Fibroblast of skin of left quadriceps (primary cell): Measurements from ENCODE around the gene MAP1S.

ENCODE experiments used
- DNase-seq, 2 experiments: peaks; one replicate each; pipeline ENCODE4 v3.0.0-alpha.2; 2013; ENCODE audit warnings: low read depth in 2 of 2

Gene MAP1S

DNA sequence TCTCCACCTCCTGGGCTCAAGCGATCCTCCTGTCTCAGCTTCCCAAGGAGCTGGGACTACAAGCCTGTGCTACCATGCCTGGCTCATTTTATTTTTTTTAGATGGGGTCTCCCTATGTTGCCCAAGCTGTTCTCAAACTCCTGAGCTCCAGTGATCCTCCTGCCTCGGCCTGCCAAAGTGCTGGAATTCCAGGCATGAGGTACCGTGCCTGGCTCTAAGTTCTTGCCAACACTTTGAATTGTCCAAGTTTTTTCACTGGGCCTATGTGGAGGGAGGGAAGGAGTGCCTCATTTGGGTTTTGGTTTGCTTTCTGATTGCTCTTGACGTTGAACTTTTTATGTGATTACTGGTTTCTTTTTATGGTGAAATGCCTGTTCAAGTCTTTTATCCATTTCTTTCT is 26.7 kb upstream of the MAP1S start:
- DNase-seq = no peak

DNA sequence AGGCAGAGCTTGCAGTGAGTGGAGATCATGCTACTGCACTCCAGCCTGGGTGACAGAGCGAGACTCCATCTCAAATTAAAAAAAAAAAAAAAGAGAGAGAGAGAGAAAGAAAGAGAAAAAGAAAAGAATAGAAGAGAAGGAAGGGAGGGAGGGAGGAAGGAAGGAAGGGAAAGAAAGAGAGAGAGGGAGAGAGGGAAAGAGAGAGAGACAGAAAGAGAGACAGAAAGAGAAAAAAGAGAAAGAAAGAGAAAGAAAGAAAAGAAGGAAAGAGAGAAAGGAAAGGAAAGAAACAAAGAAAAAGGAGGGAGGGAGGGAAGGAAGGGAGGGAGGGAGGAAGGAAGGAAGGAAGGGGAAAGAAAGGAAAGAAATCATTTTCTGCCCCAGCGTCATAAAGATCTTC is 24.1 kb upstream of the MAP1S start:
- DNase-seq = no peak

DNA sequence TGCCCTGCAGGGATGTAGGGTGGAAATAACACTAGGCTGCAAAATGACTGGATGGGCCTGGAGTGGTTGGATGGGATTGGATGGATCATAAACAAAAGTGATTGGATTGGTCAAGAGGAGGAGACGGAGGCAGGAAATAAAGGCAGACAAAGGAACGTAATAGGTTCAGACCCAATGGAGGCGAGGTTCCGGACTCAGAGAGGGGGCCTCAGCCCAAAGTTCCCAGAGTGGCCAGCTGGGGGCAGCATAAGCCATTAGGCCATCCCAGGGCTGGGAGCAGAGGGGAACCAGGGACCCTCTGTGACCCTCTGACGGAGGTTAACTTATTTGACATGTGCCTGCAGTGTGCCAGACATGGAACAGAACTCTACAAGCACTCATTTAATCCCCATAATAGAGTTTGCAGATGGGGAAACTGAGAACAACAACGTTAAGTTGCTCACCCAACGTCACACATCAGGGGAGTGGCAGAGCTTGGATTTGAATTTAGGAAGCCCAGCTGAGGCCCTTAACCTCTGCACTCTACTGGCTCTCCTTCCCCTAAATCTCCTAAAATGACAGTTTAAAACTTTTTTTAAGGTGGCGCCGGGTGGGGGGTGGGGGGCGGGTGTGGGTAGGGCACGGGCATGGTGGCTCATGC is 15.3 kb upstream of the MAP1S start:
- DNase-seq = no peak

DNA sequence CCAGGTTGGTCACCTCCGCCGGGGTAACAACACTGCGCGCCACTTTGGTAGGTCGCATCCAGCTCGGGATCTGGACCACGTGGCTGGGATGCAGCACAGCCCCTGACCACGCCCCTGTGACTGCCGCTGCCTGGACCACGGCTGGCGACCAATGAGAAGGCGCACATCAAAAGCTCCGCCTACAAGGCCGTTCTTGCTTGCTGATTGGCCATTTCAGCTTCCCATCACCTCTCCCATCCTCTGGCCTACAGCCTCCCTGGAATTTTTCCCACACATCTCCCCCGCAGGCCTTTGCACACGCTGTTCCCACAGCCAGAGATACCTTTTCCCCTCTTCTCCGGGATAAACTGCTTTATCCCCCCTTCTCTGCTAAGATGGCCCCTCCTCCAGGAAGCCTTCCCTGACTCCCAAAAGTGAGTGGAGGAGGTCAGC is 12.5 kb upstream of the MAP1S start:
- DNase-seq = peak in 1 of 2 experiments; percentile 4

DNA sequence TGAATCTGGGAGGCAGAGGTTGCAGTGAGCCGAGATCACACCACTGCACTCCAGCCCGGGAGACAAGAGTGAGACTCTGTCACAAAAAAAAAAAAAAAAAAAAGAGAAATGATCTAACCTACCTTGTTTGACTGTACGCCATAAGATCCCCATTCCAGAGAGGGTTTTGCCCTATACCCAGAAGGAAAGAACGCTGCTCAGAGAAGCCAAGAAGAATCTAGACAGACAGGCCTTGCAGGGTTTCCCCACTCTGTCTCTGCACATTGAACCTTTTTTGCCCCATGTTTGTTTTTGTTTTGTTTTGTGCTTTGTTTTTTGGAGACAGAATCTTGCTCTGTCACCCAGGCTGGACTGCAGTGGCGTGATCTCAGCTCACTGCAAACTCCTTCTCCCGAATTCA is 7.4 kb upstream of the MAP1S start:
- no peak for DNase-seq

DNA sequence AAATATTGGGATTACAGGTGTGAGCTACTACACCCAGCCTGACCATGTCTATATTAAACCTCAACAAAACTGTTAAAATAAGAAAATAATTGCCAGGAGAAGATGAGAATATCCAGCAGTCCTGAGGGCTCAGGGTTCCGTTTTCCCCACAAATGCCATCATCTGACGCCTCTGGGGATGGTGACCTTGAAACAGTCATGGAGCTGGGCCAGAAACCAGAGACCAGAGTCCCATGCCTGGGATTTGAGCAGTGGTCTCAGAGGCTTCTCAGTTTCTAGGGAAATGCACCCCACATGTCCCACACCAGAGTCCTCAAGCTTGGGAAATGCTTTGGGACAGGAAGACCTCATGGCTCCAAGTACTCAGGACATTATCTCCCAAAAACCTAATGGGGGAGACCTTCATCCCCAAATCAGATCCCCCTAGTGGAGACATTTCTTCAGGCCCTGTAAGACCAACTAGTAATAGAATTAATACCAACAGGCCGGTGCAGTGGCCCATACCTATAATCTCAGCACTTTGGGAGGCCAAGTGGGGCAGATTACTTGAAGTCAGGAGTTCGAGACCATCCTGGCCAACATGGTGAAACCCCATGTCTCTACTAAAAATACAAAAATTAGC is 2.9 kb upstream of the MAP1S start:
- DNase-seq = no peak

DNA sequence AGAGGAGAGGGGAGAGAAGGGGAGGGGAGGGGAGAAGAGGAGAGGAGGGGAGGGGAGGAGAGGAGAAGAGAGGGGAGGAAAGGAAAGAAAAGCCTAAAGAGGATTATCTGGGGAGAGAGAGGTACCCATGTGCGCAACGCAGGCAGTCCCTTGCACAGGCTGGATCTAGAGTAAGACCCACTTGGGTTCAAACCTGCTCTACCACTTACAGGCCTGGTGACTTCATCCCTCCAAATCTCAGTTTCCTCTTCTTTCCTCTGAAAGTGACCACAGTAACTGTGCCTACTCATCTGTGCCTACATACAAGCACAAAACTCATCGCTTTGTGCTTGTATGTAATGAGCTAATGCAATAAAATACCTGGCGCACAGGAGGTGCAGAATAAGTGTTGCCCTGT is 732 bp upstream of the MAP1S start:
- no peak for DNase-seq

DNA sequence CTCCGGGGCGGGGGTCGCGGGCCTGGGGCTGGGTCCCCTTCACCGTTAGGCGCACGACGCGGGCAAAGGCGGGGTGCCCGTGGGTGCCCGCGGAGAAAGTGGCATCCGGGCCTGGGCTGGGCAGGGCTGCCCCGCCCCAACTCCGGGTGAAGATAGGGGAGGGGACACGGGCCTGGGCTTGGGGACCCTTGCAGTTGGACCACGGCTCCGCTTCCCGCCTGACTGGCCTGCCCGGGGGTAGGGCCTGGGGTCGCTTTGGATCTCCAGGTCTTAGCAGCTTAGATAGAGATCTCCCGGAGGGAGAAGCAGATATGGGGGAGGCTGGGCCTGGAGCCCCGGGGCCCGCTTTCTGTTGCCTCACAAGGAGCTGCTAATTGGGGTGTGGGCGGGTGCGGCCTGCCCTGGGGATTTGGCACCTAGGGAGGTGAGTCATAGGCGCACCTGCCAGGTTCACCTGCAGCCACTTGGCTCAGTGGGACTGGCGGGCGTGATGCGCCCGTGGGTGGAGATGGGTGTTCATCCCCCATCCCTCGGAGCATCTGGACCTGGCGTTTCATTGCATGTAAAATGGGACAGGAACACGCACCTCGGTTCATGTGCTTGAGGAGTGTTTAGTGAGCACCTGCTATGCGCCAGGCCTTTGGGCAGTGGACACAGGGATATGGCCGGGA is 585 bp downstream of the MAP1S start:
- DNase-seq = no peak

DNA sequence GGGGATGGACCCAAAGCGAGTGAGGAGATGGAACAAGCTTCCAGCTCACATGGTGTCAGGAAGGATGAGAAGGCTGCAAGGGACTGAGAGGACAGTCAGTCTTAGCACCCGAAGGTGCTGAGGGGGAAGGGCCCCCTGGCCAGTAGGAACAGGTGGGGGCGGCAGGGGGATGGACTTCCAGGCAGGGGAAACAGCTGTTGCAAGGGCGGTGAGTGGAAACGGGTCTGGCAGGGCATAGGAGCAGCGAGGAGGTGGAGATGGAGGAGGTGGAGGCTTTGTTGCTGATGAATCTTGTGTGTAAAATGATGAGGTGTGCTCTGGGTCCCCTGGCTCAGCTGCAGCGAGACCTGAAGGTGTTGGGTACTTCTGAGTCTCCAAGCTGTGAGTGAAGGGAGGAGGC is 1.2 kb downstream of the MAP1S start:
- DNase-seq = no peak

DNA sequence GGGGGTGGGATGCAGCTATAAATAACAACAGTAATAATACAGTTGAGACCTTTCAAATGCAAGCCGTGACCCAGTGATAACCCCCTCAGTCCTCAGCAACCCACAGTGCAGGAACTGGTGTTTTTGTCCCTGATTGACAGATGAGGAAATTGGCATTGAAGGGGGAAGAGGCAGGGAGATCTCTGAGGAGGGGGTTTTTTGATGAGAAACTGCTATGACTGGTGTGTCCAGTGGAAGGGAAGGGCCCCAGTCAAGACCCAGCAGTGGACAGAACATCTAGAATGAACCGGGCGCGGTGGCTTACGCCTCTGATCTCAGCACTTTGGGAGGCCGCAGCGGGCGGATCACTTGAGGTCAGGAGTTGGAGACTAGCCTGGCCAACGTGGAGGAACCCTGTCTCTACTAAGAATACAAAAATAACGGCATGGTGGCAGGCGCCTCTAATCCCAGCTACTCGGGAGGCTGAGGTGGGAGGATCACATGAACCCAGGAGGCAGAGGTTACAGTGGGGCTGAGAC is 1.9 kb downstream of the MAP1S start:
- no peak for DNase-seq

DNA sequence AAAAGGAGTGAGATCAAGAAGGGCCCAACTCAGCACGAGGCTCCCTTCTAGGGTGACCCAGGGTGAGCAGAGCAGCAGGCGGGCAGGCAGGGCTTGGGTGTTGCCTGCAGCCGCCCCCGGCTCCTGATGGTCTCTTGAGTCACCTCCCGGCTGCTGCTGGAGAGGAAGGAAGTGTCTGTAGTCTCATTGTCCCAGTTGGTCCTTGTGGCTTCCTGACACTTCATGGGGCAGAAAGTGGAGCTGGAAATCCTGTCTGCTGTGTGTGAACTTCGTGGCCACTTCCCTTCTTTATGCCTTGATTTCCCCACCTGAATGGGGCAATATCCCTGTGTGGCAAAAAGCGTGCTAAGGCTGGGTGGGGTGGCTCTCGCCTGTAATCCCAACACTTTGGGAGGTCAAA is 2.5 kb downstream of the MAP1S start:
- no peak for DNase-seq

DNA sequence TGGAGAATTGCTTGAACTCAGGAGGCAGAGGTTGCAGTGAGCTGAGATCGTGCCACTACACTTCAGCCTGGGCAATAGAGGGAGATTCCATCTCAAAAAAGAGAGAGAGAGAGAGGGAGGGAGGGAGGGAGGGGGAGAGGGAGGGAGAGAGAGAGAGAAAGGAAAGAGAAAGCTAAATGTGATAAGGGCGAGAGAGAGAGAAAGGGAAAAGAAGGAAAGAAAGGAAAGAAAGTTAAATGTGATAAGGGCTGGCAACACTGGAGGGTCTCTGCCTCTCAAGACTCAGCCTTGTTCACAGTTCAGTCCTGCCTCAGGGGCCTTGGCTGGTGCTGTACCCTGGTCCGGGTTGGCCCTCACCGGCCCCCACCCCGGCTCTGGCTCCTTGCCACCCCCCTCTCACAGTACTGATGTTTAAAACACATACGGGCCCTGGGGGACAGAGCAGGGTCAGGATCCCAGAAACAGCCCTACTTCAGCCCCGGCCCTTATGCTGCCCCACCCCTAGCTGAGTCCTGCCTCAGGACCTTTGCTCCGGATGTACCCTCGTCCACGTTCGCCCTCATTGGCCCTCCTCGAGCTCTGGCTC is 3.5 kb downstream of the MAP1S start:
- no peak for DNase-seq

DNA sequence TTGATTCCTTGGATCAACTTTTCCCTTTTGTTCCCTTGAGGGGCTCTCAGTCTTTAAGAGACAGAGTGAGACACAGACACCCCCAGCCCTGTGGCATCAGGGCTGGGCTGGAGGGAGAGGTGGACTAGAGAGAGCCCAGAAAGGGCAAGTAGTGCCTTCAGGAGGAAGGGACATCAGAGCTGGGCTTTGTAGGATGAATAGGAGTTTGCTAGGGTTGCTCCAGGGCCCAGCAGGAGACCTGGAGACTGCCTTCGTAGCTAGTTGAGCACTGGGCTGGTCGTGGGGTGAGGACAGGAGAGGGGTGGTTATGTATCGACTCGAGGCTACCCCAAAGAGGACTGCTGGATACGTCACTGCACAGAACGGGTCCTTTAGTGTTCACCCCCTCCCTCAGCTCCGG is 5.4 kb downstream of the MAP1S start:
- DNase-seq = no peak

DNA sequence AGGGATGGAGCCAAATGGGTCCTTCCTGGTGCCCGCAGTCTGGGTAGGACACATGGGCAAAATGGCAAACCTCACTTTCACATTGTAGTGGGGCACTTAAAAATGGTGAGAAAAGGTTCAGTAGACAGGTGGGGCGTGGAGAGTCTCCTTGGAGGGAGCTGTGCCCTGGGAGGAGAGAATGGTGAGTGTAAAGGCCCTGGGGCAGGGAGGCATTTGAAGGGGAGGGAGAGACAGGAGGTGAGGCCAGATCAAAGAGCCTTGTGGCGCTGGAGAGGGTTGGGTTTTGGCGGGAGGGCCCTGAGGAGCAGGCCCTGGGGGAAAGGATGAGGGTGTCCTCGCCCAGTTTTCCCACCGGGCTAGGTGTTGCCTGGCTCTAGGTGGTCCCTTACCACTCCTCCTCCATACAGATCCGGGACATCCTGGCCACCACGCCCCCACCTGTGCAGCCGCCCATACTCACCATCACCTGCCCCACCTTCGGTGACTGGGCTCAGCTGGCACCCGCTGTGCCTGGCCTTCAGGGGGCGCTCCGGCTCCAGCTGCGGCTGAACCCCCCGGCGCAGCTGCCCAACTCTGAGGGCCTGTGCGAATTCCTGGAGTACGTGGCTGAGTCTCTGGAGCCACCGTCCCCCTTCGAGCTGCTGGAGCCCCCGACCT is 6.3 kb downstream of the MAP1S start:
- DNase-seq = no peak

DNA sequence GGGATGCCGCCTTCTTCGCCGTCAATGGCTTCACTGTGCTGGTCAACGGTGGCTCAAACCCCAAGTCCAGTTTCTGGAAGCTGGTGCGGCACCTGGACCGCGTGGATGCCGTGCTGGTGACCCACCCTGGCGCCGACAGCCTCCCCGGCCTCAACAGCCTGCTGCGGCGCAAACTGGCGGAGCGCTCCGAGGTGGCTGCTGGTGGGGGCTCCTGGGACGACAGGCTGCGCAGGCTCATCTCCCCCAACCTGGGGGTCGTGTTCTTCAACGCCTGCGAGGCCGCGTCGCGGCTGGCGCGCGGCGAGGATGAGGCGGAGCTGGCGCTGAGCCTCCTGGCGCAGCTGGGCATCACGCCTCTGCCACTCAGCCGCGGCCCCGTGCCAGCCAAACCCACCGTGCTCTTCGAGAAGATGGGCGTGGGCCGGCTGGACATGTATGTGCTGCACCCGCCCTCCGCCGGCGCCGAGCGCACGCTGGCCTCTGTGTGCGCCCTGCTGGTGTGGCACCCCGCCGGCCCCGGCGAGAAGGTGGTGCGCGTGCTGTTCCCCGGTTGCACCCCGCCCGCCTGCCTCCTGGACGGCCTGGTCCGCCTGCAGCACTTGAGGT is 7.0 kb downstream of the MAP1S start:
- no peak for DNase-seq

DNA sequence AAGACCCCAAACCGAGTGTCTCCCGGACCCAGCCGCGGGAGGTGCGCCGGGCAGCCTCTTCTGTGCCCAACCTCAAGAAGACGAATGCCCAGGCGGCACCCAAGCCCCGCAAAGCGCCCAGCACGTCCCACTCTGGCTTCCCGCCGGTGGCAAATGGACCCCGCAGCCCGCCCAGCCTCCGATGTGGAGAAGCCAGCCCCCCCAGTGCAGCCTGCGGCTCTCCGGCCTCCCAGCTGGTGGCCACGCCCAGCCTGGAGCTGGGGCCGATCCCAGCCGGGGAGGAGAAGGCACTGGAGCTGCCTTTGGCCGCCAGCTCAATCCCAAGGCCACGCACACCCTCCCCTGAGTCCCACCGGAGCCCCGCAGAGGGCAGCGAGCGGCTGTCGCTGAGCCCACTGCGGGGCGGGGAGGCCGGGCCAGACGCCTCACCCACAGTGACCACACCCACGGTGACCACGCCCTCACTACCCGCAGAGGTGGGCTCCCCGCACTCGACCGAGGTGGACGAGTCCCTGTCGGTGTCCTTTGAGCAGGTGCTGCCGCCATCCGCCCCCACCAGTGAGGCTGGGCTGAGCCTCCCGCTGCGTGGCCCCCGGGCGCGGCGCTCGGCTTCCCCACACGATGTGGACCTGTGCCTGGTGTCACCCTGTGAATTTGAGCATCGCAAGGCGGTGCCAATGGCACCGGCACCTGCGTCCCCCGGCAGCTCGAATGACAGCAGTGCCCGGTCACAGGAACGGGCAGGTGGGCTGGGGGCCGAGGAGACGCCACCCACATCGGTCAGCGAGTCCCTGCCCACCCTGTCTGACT is 7.9 kb downstream of the MAP1S start:
- no peak for DNase-seq

DNA sequence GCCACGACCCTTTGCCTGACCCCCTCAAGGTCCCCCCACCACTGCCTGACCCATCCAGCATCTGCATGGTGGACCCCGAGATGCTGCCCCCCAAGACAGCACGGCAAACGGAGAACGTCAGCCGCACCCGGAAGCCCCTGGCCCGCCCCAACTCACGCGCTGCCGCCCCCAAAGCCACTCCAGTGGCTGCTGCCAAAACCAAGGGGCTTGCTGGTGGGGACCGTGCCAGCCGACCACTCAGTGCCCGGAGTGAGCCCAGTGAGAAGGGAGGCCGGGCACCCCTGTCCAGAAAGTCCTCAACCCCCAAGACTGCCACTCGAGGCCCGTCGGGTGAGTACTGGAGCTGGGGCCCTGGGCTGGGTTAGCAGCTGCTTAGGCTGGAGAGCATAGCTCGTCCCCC is 8.6 kb downstream of the MAP1S start:
- DNase-seq = no peak

DNA sequence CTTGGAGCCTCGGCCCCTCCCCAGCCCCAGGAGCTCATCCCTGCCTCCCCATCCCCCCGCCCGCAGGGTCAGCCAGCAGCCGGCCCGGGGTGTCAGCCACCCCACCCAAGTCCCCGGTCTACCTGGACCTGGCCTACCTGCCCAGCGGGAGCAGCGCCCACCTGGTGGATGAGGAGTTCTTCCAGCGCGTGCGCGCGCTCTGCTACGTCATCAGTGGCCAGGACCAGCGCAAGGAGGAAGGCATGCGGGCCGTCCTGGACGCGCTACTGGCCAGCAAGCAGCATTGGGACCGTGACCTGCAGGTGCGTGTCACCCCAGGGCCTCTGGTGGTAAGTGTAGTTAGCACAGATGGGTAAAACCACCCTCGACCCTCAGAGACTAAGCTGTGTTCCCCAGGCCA is 13.8 kb downstream of the MAP1S start:
- no peak for DNase-seq

DNA sequence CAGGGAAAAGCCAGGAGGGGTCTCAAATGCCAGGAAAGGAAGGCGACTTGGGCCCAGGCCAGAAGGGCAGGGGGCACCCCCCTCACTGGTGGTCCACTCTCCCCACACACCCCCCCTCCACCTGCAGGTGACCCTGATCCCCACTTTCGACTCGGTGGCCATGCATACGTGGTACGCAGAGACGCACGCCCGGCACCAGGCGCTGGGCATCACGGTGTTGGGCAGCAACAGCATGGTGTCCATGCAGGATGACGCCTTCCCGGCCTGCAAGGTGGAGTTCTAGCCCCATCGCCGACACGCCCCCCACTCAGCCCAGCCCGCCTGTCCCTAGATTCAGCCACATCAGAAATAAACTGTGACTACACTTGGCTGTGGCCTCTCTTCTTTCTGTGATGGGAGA is 14.9 kb downstream of the MAP1S start:
- DNase-seq = no peak

DNA sequence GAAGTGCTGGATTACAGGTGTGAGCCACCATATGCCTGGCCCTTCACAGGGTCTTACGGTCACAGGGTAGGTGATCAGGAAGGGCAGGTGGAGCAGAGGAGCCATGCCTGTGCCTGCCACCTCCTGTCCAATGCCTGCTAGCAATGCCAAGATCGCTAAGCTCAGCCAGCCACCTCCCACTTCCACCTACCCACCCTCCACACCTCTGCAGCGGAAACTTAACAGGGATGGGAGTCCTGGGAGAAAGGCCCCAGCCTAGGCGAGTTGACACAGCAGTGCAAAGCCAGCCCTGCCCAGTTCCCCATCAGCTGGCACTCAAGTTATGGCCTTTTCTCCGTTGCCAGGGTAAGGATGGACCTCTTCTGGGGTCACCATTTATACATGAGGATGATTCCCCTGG is 16.1 kb downstream of the MAP1S start:
- DNase-seq = no peak

DNA sequence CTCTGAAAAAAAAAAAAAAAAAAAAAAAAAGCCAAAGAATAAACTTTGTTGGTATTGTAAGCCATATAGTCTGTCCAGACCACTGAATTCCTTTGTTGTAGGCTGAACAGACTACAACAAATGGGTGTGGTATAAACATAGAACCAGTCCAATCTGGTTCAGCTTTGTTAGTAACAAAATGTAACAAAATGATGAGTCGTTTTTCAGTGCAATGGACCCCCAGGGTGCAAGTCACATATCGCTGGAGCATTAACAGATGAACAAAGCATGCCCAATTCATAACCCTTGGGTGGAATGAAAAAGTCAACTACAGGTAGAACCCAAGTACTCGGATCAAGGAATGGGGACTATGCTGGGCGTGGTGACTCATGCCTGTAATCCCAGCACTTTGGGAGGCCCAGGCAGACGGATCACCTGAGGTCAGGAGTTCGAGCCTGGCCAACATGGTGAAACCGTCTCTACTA is 18.4 kb downstream of the MAP1S start:
- no peak for DNase-seq
